ENCODE data around the gene GNB2.

Gene GNB2

GRCh38 chr7:100673302-100673941 lies at the start of gene GNB2:
TSS of gene GNB2 (plus strand) at chr7:100673740. CDS start at chr7:100676266, 2,526 bp downstream.
- H3K36me3 Mint-ChIP-seq: peaks cover 20% of the 10 kb centered on the region
- no peaks in the 10 kb centered on the region for H3K9me3 Mint-ChIP-seq
- peak; percentile 86 for ATAC-seq
- H3K4me1 Mint-ChIP-seq: peaks cover 20% of the 10 kb centered on the region
- no peaks in the 10 kb centered on the region for H3K27me3 Mint-ChIP-seq
- peak within 1 kb of the TSS; percentile 92 for H3K27ac Mint-ChIP-seq
- H3K4me3 Mint-ChIP-seq: peak within 1 kb of the TSS; percentile 97

DNA sequence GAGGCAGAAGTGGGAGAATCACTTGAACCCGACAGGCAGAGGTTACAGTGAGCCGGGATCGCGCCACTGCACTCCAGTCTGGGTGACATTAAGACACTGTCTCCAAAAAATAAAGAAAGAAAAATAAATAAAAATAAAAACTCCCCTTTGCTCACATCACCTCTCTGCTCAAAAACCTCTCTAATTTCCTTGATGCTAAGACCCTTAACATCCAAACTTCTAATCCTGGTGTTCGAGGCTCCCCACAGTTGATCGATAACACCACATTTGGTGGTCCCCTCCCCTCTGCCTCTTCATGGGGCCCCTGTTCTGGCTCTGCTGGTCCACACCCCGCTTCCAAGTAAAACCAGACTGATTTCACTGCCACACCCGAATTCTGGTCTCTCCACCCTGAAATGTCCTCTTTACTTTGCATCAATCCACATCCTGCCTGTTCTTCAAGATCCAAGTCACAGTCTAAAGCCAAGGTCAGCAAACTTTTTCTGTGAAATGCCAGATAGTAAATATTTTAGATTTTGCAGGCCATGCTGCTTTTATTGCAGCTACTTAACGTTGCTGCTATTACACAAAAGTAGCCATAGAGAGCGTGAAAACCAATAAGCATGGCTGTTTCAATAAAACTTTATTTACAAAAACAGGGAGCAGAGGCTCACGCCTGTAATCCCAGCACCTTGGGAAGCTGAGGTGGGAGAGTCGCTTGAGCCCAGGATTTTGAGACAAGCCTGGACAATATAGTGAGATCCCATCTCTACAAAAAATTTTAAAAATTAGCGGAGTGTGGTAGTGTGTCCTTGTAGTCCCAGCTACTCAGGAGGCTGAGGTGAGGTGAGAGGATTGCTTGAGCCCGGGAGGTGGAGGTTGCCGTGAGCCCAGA lies 49.4 kb upstream of the GNB2 start:
- Mint-ChIP-seq H3K9me3 (no peaks in the 10 kb centered on the region), H3K4me3 (no peak overlapping the region), H3K36me3 (peaks cover 12% of the 10 kb centered on the region), H3K4me1 (peaks cover 11% of the 10 kb centered on the region), H3K27ac (no peak overlapping the region), H3K27me3 (no peaks in the 10 kb centered on the region)
- ATAC-seq: no peak

DNA sequence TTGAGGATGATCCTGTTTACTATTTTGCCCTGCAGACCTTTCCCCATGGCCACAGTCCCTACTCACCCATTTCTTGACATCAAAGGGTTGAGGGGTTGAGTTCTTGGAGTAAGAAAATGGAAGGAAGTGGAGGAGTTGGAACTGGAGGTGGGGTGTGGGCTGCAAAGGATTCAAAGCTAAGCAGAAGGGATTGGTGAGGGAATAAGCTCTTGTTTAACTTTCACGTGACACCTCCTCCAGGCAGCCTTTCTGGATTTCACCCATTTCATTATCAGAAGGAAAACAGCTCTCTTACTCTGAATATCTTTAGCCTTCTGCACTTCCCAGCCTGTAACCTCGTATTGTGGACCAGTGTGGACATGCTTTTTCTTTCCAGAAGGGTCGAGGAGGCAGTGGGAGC lies 47.5 kb upstream of the GNB2 start:
- peak overlapping the region; percentile 78 for H3K27ac Mint-ChIP-seq
- peaks cover 17% of the 10 kb centered on the region for H3K4me1 Mint-ChIP-seq
- no peaks in the 10 kb centered on the region for H3K27me3 Mint-ChIP-seq
- peak overlapping the region; percentile 54 for H3K4me3 Mint-ChIP-seq
- ATAC-seq: no peak
- H3K9me3 Mint-ChIP-seq: no peaks in the 10 kb centered on the region
- peaks cover 12% of the 10 kb centered on the region for H3K36me3 Mint-ChIP-seq

GRCh38 chr7:100626530-100627237 lies 46.9 kb upstream of the GNB2 start:
- H3K36me3 Mint-ChIP-seq: peaks cover 9% of the 10 kb centered on the region
- H3K4me3 Mint-ChIP-seq: peak overlapping the region; percentile 75
- H3K27me3 Mint-ChIP-seq: no peaks in the 10 kb centered on the region
- no peaks in the 10 kb centered on the region for H3K9me3 Mint-ChIP-seq
- peak overlapping the region; percentile 78 for H3K27ac Mint-ChIP-seq
- peak; percentile 91 for ATAC-seq
- peaks cover 17% of the 10 kb centered on the region for H3K4me1 Mint-ChIP-seq

DNA sequence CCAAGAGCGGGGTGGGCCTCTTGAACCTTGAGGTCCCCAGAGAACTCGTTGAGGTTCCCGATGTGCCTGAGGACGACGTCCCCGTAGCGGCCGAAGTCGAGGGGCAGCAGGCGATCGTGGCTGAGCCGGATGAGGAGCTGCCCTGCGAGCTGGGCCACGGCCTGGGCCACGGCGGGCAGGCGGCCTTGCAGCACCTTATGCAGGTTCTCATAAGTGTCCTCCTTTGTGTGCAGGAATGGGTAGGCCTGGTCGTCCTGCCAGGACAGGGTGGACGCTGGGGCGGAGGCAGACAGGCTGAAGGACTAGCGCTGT lies 46.3 kb upstream of the GNB2 start:
- peaks cover 20% of the 10 kb centered on the region for H3K4me1 Mint-ChIP-seq
- H3K9me3 Mint-ChIP-seq: no peaks in the 10 kb centered on the region
- H3K4me3 Mint-ChIP-seq: peak overlapping the region; percentile 75
- peak overlapping the region; percentile 78 for H3K27ac Mint-ChIP-seq
- no peak for ATAC-seq
- H3K27me3 Mint-ChIP-seq: no peaks in the 10 kb centered on the region
- peaks cover 6% of the 10 kb centered on the region for H3K36me3 Mint-ChIP-seq

GRCh38 chr7:100629117-100629716 lies 44.3 kb upstream of the GNB2 start:
- no peaks in the 10 kb centered on the region for H3K27me3 Mint-ChIP-seq
- H3K9me3 Mint-ChIP-seq: no peaks in the 10 kb centered on the region
- no peak overlapping the region for H3K27ac Mint-ChIP-seq
- H3K36me3 Mint-ChIP-seq: no peaks in the 10 kb centered on the region
- H3K4me3 Mint-ChIP-seq: no peak overlapping the region
- ATAC-seq: no peak
- H3K4me1 Mint-ChIP-seq: peaks cover 35% of the 10 kb centered on the region

DNA sequence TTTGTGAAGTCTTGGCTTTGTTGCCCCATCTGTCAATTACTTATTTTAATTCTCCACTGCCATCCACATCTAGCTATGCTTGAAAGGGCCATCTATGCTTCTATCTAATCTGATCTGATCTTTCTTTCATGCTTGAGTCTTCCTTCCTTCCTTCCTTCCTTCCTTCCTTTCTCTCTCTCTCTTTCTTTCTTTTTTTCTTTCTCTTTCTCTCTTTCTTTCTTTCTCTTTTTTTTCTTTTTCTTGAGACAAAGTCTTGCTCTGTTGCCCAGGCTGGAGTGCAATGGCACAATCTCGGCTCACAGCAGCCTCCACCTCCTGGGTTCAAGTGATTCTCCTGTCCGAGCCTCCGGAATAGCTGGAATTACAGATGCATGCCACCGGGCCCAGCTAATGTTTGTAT lies 43.5 kb upstream of the GNB2 start:
- Mint-ChIP-seq H3K4me1 (peaks cover 37% of the 10 kb centered on the region), H3K4me3 (no peak overlapping the region), H3K27ac (no peak overlapping the region), H3K9me3 (no peaks in the 10 kb centered on the region), H3K36me3 (no peaks in the 10 kb centered on the region), H3K27me3 (no peaks in the 10 kb centered on the region)
- no peak for ATAC-seq

DNA sequence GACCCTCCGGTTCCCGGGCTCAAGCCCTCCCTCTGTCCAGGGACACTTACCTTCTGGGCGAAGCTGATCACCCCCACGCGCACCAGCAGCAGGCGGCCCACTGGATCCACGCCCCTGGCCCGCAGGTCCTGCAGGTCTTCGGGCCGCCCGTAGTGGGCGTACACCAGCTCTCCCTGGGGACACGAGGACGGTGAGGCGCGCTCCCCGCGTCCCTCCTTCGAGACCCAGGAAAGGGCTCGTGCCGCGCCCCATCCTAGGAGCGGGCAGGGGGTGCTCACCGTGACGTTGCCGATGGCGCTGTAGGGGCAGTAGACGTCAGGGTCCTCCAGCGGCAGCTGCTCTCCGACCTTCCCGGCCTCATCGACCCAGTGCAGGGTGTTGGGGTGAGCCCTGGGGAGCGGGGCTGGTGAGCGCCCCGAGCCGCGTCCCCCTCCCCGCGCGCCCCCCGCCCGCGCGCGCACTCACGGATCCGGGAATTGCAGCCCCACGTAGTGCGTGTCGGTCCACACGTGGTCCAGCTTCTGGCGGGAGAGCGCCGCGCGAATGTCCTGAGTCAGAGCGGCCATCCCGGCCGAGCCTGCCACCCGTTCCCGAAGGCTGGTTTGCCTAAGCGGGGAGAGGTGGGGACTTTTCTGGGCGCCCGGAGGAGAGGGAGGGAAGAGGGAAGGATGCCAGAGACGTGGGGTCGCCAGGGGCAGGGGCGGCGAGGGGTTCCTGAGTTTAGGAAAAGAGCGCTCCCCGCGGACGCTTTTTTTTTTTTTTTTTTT lies 40.4 kb upstream of the GNB2 start:
- H3K27ac Mint-ChIP-seq: peak overlapping the region; percentile 80
- ATAC-seq: peak; percentile 77
- no peaks in the 10 kb centered on the region for H3K36me3 Mint-ChIP-seq
- peaks cover 26% of the 10 kb centered on the region for H3K4me1 Mint-ChIP-seq
- H3K9me3 Mint-ChIP-seq: no peaks in the 10 kb centered on the region
- H3K4me3 Mint-ChIP-seq: peak overlapping the region; percentile 81
- no peaks in the 10 kb centered on the region for H3K27me3 Mint-ChIP-seq

- no peak overlapping the region for H3K4me3 Mint-ChIP-seq
- H3K36me3 Mint-ChIP-seq: no peaks in the 10 kb centered on the region
- H3K27me3 Mint-ChIP-seq: peaks cover 21% of the 10 kb centered on the region
- no peak overlapping the region for H3K27ac Mint-ChIP-seq
- H3K4me1 Mint-ChIP-seq: peaks cover 18% of the 10 kb centered on the region
- no peaks in the 10 kb centered on the region for H3K9me3 Mint-ChIP-seq
- no peak for ATAC-seq
Observed at GRCh38 chr7:100639995-100640516, 33.5 kb upstream of the GNB2 start.

- ATAC-seq: no peak
- no peaks in the 10 kb centered on the region for H3K36me3 Mint-ChIP-seq
- peaks cover 28% of the 10 kb centered on the region for H3K27me3 Mint-ChIP-seq
- H3K4me1 Mint-ChIP-seq: peaks cover 18% of the 10 kb centered on the region
- H3K4me3 Mint-ChIP-seq: no peak overlapping the region
- no peaks in the 10 kb centered on the region for H3K9me3 Mint-ChIP-seq
- no peak overlapping the region for H3K27ac Mint-ChIP-seq
Observed at GRCh38 chr7:100640517-100641440, 32.8 kb upstream of the GNB2 start.

- Mint-ChIP-seq H3K36me3 (no peaks in the 10 kb centered on the region), H3K4me1 (peaks cover 18% of the 10 kb centered on the region), H3K4me3 (peak within 1 kb of the TSS; percentile 5), H3K9me3 (no peaks in the 10 kb centered on the region), H3K27me3 (peaks cover 35% of the 10 kb centered on the region), H3K27ac (no peak within 1 kb of the TSS)
- no peak for ATAC-seq
Observed at GRCh38 chr7:100641463-100641859, 32.1 kb upstream of the GNB2 start, which contains the start of gene TFR2. TSS of gene TFR2 (minus strand) at chr7:100641552. CDS start at chr7:100641509, 43 bp downstream.

GRCh38 chr7:100641860-100642533 lies 31.5 kb upstream of the GNB2 start:
- Mint-ChIP-seq H3K27ac (no peak overlapping the region), H3K36me3 (no peaks in the 10 kb centered on the region), H3K4me1 (peaks cover 18% of the 10 kb centered on the region), H3K9me3 (no peaks in the 10 kb centered on the region), H3K4me3 (peak overlapping the region; percentile 5), H3K27me3 (peaks cover 40% of the 10 kb centered on the region)
- peak; percentile 25 for ATAC-seq

GRCh38 chr7:100642534-100642907 lies 31.0 kb upstream of the GNB2 start:
- Mint-ChIP-seq H3K9me3 (no peaks in the 10 kb centered on the region), H3K27ac (no peak overlapping the region), H3K36me3 (no peaks in the 10 kb centered on the region), H3K27me3 (peaks cover 45% of the 10 kb centered on the region), H3K4me1 (peaks cover 18% of the 10 kb centered on the region), H3K4me3 (peak overlapping the region; percentile 5)
- peak; percentile 91 for ATAC-seq

Measured in stimulated activated memory B cell treated with anti-CD40 and anti-IgM and Interleukin-4, amounts not matched to agents 10 μg/mL and 1 μg/mL and 100 μg/mL, for 72 hours (primary cell).